Keratinocyte (primary cell): Measurements from ENCODE around the gene TSPAN17.

Experiments used
- EZH2 ChIP-seq: IDR thresholded peaks from one replicate; pipeline ENCODE4 v1.6.1; 2012; ENCODE audit warnings: inconsistent platforms, mild to moderate bottlenecking, low read length, moderate library complexity
- TF ChIP-seq, protein P1 (sequence below), 3 experiments: IDR thresholded peaks in 1 of 3; conservative IDR thresholded peaks in 1 of 3; optimal IDR thresholded peaks in 1 of 3; 2 replicates in 2 of 3; 3 replicates in 1 of 3; pipeline versions ENCODE3 to v1.5.1; 2011; ENCODE audit warnings: low read length in 3 of 3, mild to moderate bottlenecking in 3 of 3, moderate library complexity in 2 of 3, control low read depth in 1 of 3, inconsistent platforms in 1 of 3; ENCODE audit not compliant: insufficient read depth in 2 of 3; ENCODE audit errors: extremely low read depth in 1 of 3

DNA sequence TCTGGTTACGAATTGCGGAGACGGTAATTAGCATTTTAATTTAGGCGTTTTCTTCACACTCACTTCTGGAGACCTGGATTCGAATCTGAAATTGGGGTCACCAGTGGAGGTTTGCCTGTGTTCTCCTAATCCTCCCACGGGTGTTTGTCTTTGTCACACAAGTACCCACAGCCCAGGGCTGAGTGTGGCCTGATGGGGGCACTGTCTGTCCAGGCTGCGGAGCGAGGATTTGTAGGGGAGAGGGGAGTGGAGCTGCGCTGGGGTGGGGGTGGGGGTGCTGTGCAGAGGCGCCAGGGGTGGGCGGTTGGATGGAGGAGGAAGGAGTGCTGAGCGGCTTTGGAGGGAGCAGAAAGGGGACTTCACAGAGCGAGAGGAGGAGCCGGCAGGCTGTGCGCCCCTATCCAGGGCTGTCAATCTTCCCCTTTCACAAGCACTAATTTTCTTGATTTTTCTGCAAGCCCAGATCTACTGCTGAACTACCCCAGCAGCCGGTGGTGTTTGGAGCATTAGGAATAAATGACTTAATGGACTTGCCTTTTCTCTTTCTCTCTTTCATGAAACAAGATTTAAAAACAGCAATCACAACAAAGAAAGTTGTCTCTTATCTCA lies 53.1 kb downstream of the TSPAN17 start:
- TF ChIP-seq, protein P1, sequence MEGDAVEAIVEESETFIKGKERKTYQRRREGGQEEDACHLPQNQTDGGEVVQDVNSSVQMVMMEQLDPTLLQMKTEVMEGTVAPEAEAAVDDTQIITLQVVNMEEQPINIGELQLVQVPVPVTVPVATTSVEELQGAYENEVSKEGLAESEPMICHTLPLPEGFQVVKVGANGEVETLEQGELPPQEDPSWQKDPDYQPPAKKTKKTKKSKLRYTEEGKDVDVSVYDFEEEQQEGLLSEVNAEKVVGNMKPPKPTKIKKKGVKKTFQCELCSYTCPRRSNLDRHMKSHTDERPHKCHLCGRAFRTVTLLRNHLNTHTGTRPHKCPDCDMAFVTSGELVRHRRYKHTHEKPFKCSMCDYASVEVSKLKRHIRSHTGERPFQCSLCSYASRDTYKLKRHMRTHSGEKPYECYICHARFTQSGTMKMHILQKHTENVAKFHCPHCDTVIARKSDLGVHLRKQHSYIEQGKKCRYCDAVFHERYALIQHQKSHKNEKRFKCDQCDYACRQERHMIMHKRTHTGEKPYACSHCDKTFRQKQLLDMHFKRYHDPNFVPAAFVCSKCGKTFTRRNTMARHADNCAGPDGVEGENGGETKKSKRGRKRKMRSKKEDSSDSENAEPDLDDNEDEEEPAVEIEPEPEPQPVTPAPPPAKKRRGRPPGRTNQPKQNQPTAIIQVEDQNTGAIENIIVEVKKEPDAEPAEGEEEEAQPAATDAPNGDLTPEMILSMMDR (optimal IDR thresholded peaks at IDR 0.05 in 1 of 3, IDR thresholded peaks at IDR 0.05 in 1 of 3, conservative IDR thresholded peaks at IDR 0.05 in 1 of 3; ENCODE audit: extremely low read depth in 1 of 3, insufficient read depth in 2 of 3, low read length in 3 of 3), result peak in 2 of 3 experiments; percentile 58 to 75
- no peak for TF ChIP-seq EZH2
